Activated naive CD4-positive, alpha-beta T cell treated with anti-CD3 and anti-CD28 coated beads for 36 hours (primary cell): ENCODE data around the gene PKNOX1. TPM values are rescaled to one million over a fixed set of nuclear protein-coding genes. Genes with fewer than 3 reads are reported as not detected.

Source experiments
- microRNA-seq: library from miRNA; unstranded; fragments of <30 nt; microRNA quantifications from one replicate; pipeline ENCODE4 v1.2.0, GENCODE V29; 2022; ENCODE audit warnings: borderline microRNAs expressed, borderline replicate concordance
- total RNA-seq, 2 experiments: library from RNA; stranded (reverse); gene quantifications; one replicate each; pipeline ENCODE4 v1.2.3, GENCODE V29; 2021

PKNOX1 gene
- total RNA-seq, 2 experiments from 2014 or later, result 15.1 to 17.6 TPM

Small RNA genes lying within 50 kb of the gene (microRNA-seq; reads per million reads assigned to microRNA genes)
- not detected for gene MIR5692B

Other genes starting within 250 kb of the PKNOX1 start
- 10 to 100 TPM; 38.6 to 38.7 TPM for gene WDR4, start 95.0 kb upstream of the PKNOX1 start, total RNA-seq
- 10 to 100 TPM; 11.5 to 12.5 TPM for gene NDUFV3, start 81.3 kb upstream of the PKNOX1 start, total RNA-seq
- under 1 TPM in 1 of 2 experiments, not detected in 1; 0.17 TPM for gene ERVH48-1, start 48.9 kb upstream of the PKNOX1 start, total RNA-seq
- 100 to 1,000 TPM; 113 to 117 TPM for gene CBS, start 101.3 kb downstream of the PKNOX1 start, total RNA-seq
- gene U2AF1, start 133.0 kb downstream of the PKNOX1 start, total RNA-seq, result 10 to 100 TPM; 50.0 to 80.7 TPM
- not detected for gene CRYAA, start 194.4 kb downstream of the PKNOX1 start, total RNA-seq